Transverse colon (tissue), 4 donors: ENCODE data around the gene SCTR.

Source experiments
- EP300 ChIP-seq: sonication (generic); formaldehyde crosslinking; IDR thresholded peaks from one replicate; pipeline ENCODE4 v1.6.1; 2017; ENCODE audit warnings: antibody characterized with exemption, low read depth
- POLR2A ChIP-seq: fragments of 450-650 bp; IDR thresholded peaks from one replicate; pipeline ENCODE4 v1.6.1; 2016; ENCODE audit warnings: antibody characterized with exemption, mild to moderate bottlenecking, moderate library complexity
- POLR2AphosphoS5 ChIP-seq, 3 donors: sonication (generic); formaldehyde crosslinking; IDR thresholded peaks; one replicate each; pipeline ENCODE4 v1.6.1; 2016; ENCODE audit warnings: antibody characterized with exemption in 3 of 3
- TF ChIP-seq, protein P1 (sequence below), 5 experiments: fragments of 200-600 bp in 3 of 5; fragments of 450-650 bp in 2 of 5; sonication (generic) in 3 of 5; IDR thresholded peaks; 1 replicate in 2 of 5; 2 replicates in 3 of 5; pipeline ENCODE4 v1.5.1; 2016 to 2017; ENCODE audit warnings: antibody characterized with exemption in 5 of 5, inconsistent platforms in 3 of 5, mild to moderate bottlenecking in 2 of 5, moderate library complexity in 1 of 5

DNA sequence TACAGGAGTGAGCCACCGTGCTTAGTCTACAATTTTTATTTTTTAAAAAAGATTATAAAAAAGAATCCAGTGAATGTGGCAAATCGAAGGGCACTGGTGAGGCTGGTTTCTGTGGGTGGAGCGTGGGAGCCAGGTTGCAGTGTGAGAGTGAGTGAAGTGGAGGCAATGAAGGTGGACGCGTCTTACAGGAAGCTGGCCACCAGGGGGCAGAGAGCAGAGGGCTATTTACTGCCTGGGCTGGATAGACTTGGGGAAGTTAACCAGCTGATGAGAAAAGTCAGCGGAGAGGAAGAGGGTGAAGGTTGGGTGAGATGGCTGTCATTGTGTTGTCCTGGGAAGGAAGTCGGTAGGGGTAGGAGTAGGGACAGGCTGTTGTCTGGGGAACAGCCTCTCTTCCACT is 6.8 kb downstream of the SCTR start:
- no peak for TF ChIP-seq POLR2A
- TF ChIP-seq, protein P1, sequence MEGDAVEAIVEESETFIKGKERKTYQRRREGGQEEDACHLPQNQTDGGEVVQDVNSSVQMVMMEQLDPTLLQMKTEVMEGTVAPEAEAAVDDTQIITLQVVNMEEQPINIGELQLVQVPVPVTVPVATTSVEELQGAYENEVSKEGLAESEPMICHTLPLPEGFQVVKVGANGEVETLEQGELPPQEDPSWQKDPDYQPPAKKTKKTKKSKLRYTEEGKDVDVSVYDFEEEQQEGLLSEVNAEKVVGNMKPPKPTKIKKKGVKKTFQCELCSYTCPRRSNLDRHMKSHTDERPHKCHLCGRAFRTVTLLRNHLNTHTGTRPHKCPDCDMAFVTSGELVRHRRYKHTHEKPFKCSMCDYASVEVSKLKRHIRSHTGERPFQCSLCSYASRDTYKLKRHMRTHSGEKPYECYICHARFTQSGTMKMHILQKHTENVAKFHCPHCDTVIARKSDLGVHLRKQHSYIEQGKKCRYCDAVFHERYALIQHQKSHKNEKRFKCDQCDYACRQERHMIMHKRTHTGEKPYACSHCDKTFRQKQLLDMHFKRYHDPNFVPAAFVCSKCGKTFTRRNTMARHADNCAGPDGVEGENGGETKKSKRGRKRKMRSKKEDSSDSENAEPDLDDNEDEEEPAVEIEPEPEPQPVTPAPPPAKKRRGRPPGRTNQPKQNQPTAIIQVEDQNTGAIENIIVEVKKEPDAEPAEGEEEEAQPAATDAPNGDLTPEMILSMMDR (IDR thresholded peaks at IDR 0.05): peak; percentile 47 to 66 (median 55)
- no peak for TF ChIP-seq POLR2AphosphoS5 (IDR thresholded peaks at IDR 0.05)
- TF ChIP-seq EP300: no peak
